ACC112 (cell line): ENCODE measurements around the gene AJM1.
"Not testable (repeated sequence)": the region's sequence is repeated elsewhere in the genome, so short reads cannot be mapped to it uniquely, and the experiment has no call there.

Source experiments
- H2AFZ ChIP-seq: fragments of 200-600 bp; sonication (generic); one replicate; pipeline ENCODE4 v1.6.0; 2017; ENCODE audit warnings: antibody characterized with exemption, low read length; ENCODE audit not compliant: unreplicated experiment
- H3K27ac ChIP-seq: fragments of 200-600 bp; sonication (generic); 2 replicates; pipeline ENCODE4 v1.5.1; 2014; ENCODE audit warnings: low read depth, mild to moderate bottlenecking, antibody characterized with exemption, low read length, moderate library complexity
- H3K27me3 ChIP-seq: fragments of 200-600 bp; sonication (generic); 2 replicates; pipeline ENCODE4 v1.6.1; 2014; ENCODE audit warnings: mild to moderate bottlenecking, antibody characterized with exemption, low read length, moderate library complexity, mixed read lengths; ENCODE audit not compliant: insufficient read depth
- H3K36me3 ChIP-seq: fragments of 200-600 bp; sonication (generic); 2 replicates; pipeline ENCODE4 v1.6.1; 2016; ENCODE audit warnings: mild to moderate bottlenecking, antibody characterized with exemption, low read length, moderate library complexity, mixed read lengths; ENCODE audit not compliant: insufficient read depth
- H3K4me1 ChIP-seq: fragments of 200-600 bp; sonication (generic); one replicate; pipeline ENCODE4 v1.6.1; 2016; ENCODE audit warnings: low read length, mixed read lengths; ENCODE audit not compliant: insufficient read depth, unreplicated experiment, control insufficient read depth
- H3K4me3 ChIP-seq: fragments of 200-600 bp; sonication (generic); 2 replicates; pipeline ENCODE4 v1.5.1; 2014; ENCODE audit warnings: mild to moderate bottlenecking, low read depth, low read length
- H3K79me2 ChIP-seq: fragments of 200-600 bp; sonication (generic); one replicate; pipeline ENCODE4 v1.6.0; 2016; ENCODE audit warnings: low read length; ENCODE audit not compliant: control insufficient read depth, unreplicated experiment, insufficient read depth

Gene AJM1

GRCh38 chr9:136826703-136827582 lies 15.3 kb upstream of the AJM1 start:
- Histone ChIP-seq H3K4me3 (no peak overlapping the region), H3K4me1 (no peaks in the 10 kb centered on the region), H2AFZ (no peak overlapping the region), H3K36me3 (peaks cover 2% of the 10 kb centered on the region; the same call in 1 of the 2 replicates), H3K27me3 (no peaks in the 10 kb centered on the region), H3K79me2 (peaks cover 5% of the 10 kb centered on the region), H3K27ac (no peak overlapping the region)

- Histone ChIP-seq H3K4me1 (no peaks in the 10 kb centered on the region), H3K4me3 (no peak overlapping the region), H3K79me2 (no peaks in the 10 kb centered on the region), H3K36me3 (peaks cover 5% of the 10 kb centered on the region; the same call in 1 of the 2 replicates), H3K27ac (no peak overlapping the region), H3K27me3 (no peaks in the 10 kb centered on the region), H2AFZ (no peak overlapping the region)
Observed at GRCh38 chr9:136827794-136828473, 14.3 kb upstream of the AJM1 start.

- Histone ChIP-seq H2AFZ (no peak overlapping the region), H3K27ac (no peak overlapping the region), H3K27me3 (no peaks in the 10 kb centered on the region), H3K4me1 (no peaks in the 10 kb centered on the region), H3K79me2 (no peaks in the 10 kb centered on the region), H3K4me3 (no peak overlapping the region), H3K36me3 (peaks cover 5% of the 10 kb centered on the region; the same call in 1 of the 2 replicates)
Observed at GRCh38 chr9:136828474-136829140, 13.7 kb upstream of the AJM1 start.

GRCh38 chr9:136829412-136829811 lies 12.9 kb upstream of the AJM1 start:
- Histone ChIP-seq H3K36me3 (peaks cover 5% of the 10 kb centered on the region; the same call in 1 of the 2 replicates), H3K4me1 (no peaks in the 10 kb centered on the region), H3K27me3 (no peaks in the 10 kb centered on the region), H3K79me2 (no peaks in the 10 kb centered on the region), H3K27ac (no peak overlapping the region), H3K4me3 (no peak overlapping the region), H2AFZ (no peak overlapping the region)

- Histone ChIP-seq H3K4me1 (no peaks in the 10 kb centered on the region), H2AFZ (no peak overlapping the region), H3K36me3 (peaks cover 5% of the 10 kb centered on the region; the same call in 1 of the 2 replicates), H3K79me2 (no peaks in the 10 kb centered on the region), H3K27ac (no peak overlapping the region), H3K4me3 (no peak overlapping the region), H3K27me3 (no peaks in the 10 kb centered on the region)
Observed at GRCh38 chr9:136829981-136830885, 12.0 kb upstream of the AJM1 start.

GRCh38 chr9:136831002-136831719 lies 11.1 kb upstream of the AJM1 start:
- Histone ChIP-seq H2AFZ (no peak overlapping the region), H3K79me2 (no peaks in the 10 kb centered on the region), H3K27ac (no peak overlapping the region), H3K27me3 (no peaks in the 10 kb centered on the region), H3K36me3 (peaks cover 5% of the 10 kb centered on the region; the same call in 1 of the 2 replicates), H3K4me1 (no peaks in the 10 kb centered on the region), H3K4me3 (no peak overlapping the region)

- no peak overlapping the region for H2AFZ ChIP-seq
- no peaks in the 10 kb centered on the region for H3K27me3 ChIP-seq
- H3K79me2 ChIP-seq: no peaks in the 10 kb centered on the region
- no peak overlapping the region for H3K4me3 ChIP-seq
- no peaks in the 10 kb centered on the region for H3K4me1 ChIP-seq
- H3K27ac ChIP-seq: no peak overlapping the region
- peaks cover 5% of the 10 kb centered on the region; the same call in 1 of the 2 replicates for H3K36me3 ChIP-seq
Observed at GRCh38 chr9:136831720-136832104, 10.6 kb upstream of the AJM1 start.

- H3K4me1 ChIP-seq: no peaks in the 10 kb centered on the region
- peaks cover 5% of the 10 kb centered on the region; the same call in 1 of the 2 replicates for H3K36me3 ChIP-seq
- H3K27me3 ChIP-seq: no peaks in the 10 kb centered on the region
- no peak overlapping the region for H3K27ac ChIP-seq
- no peaks in the 10 kb centered on the region for H3K79me2 ChIP-seq
- no peak overlapping the region for H2AFZ ChIP-seq
- H3K4me3 ChIP-seq: no peak overlapping the region
Observed at GRCh38 chr9:136832581-136832980, 9.7 kb upstream of the AJM1 start.

GRCh38 chr9:136833381-136834048 lies 8.8 kb upstream of the AJM1 start:
- H2AFZ ChIP-seq, H3K4me1 ChIP-seq, H3K4me3 ChIP-seq, H3K79me2 ChIP-seq, H3K27me3 ChIP-seq, H3K27ac ChIP-seq, H3K36me3 ChIP-seq: not testable (repeated sequence)
